ENCODE results near the gene BAIAP2.
A peak's percentile ranks its signal among the peaks of the same experiment; 100 is the strongest.

Gene BAIAP2

GRCh38 chr17:81135505-81136278 lies 100.7 kb downstream of the BAIAP2 start:
- no peak for DNase-seq
- no peak overlapping the region for H3K27ac Mint-ChIP-seq
- H3K9me3 Mint-ChIP-seq: no peaks in the 10 kb centered on the region
- H3K4me1 Mint-ChIP-seq: peaks cover 18% of the 10 kb centered on the region
- peaks cover 15% of the 10 kb centered on the region for H3K27me3 Mint-ChIP-seq (ENCODE audit: low read depth, poor library complexity)
- H3K4me3 Mint-ChIP-seq: no peak overlapping the region
- H3K36me3 Mint-ChIP-seq (ENCODE audit: low read depth): no peaks in the 10 kb centered on the region
- no peak for TF ChIP-seq CTCF (IDR thresholded peaks at IDR 0.05)

- no peak for DNase-seq
- Mint-ChIP-seq H3K9me3 (no peaks in the 10 kb centered on the region), H3K27ac (no peak overlapping the region), H3K36me3 (ENCODE audit: low read depth) (no peaks in the 10 kb centered on the region), H3K4me1 (peaks cover 18% of the 10 kb centered on the region), H3K27me3 (ENCODE audit: low read depth, poor library complexity) (peaks cover 15% of the 10 kb centered on the region), H3K4me3 (no peak overlapping the region)
- TF ChIP-seq CTCF (IDR thresholded peaks at IDR 0.05): no peak
These were observed 101.4 kb downstream of the BAIAP2 start for GRCh38 chr17:81136366-81136765.

- no peaks in the 10 kb centered on the region for H3K36me3 Mint-ChIP-seq (ENCODE audit: low read depth)
- DNase-seq: no peak
- H3K27ac Mint-ChIP-seq: no peak overlapping the region
- no peak overlapping the region for H3K4me3 Mint-ChIP-seq
- H3K9me3 Mint-ChIP-seq: no peaks in the 10 kb centered on the region
- TF ChIP-seq CTCF (IDR thresholded peaks at IDR 0.05): no peak
- peaks cover 15% of the 10 kb centered on the region for H3K27me3 Mint-ChIP-seq (ENCODE audit: low read depth, poor library complexity)
- H3K4me1 Mint-ChIP-seq: peaks cover 18% of the 10 kb centered on the region
These were observed 102.3 kb downstream of the BAIAP2 start for GRCh38 chr17:81137248-81137647.

- Mint-ChIP-seq H3K4me1 (peaks cover 18% of the 10 kb centered on the region), H3K4me3 (no peak overlapping the region), H3K9me3 (no peaks in the 10 kb centered on the region), H3K27ac (no peak overlapping the region), H3K27me3 (ENCODE audit: low read depth, poor library complexity) (peaks cover 15% of the 10 kb centered on the region), H3K36me3 (ENCODE audit: low read depth) (no peaks in the 10 kb centered on the region)
- no peak for TF ChIP-seq CTCF (IDR thresholded peaks at IDR 0.05)
- no peak for DNase-seq
These were observed 103.1 kb downstream of the BAIAP2 start for GRCh38 chr17:81138083-81138482.

- Mint-ChIP-seq H3K9me3 (no peaks in the 10 kb centered on the region), H3K27ac (no peak overlapping the region), H3K36me3 (ENCODE audit: low read depth) (no peaks in the 10 kb centered on the region), H3K4me1 (peaks cover 15% of the 10 kb centered on the region), H3K27me3 (ENCODE audit: low read depth, poor library complexity) (peaks cover 15% of the 10 kb centered on the region), H3K4me3 (peak overlapping the region; percentile 3)
- TF ChIP-seq CTCF (IDR thresholded peaks at IDR 0.05): no peak
- no peak for DNase-seq
These were observed 103.5 kb downstream of the BAIAP2 start for GRCh38 chr17:81138500-81138899.

GRCh38 chr17:81139428-81139827 lies 104.5 kb downstream of the BAIAP2 start:
- Mint-ChIP-seq H3K36me3 (ENCODE audit: low read depth) (no peaks in the 10 kb centered on the region), H3K27me3 (ENCODE audit: low read depth, poor library complexity) (peaks cover 15% of the 10 kb centered on the region), H3K27ac (no peak overlapping the region), H3K4me3 (no peak overlapping the region), H3K4me1 (peaks cover 7% of the 10 kb centered on the region), H3K9me3 (no peaks in the 10 kb centered on the region)
- no peak for DNase-seq
- no peak for TF ChIP-seq CTCF (IDR thresholded peaks at IDR 0.05)
